GM21723 (cell line): Measurements from ENCODE around the gene PKHD1.
A peak's percentile ranks its signal among the peaks of the same experiment; 100 is the strongest.

Experiments used
- ATAC-seq: cut with Tn5 transposase; IDR thresholded peaks from one replicate; pipeline ENCODE4 v1.9.1; 2021; ENCODE audit warnings: mild to moderate bottlenecking, moderate library complexity; ENCODE audit not compliant: unreplicated experiment

Gene PKHD1

DNA sequence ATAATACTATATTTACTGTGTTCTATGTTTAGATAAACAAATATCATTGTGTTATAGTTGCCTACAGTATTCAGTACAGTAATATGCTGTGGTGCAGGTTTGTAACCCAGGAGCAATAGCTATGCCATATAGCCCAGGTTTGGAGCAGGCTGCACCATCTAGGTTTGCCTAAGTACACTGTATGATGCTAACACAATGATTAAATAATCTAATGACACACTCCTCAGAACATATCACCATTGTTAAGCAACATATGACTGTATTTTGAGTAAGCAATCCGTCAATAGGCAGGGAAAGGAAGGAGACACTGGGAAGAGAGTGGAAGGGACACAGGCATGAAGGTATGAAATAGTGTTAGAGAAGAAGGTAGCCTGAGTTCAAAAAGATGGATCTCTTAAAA lies 369.9 kb downstream of the PKHD1 start:
- no peak for ATAC-seq

DNA sequence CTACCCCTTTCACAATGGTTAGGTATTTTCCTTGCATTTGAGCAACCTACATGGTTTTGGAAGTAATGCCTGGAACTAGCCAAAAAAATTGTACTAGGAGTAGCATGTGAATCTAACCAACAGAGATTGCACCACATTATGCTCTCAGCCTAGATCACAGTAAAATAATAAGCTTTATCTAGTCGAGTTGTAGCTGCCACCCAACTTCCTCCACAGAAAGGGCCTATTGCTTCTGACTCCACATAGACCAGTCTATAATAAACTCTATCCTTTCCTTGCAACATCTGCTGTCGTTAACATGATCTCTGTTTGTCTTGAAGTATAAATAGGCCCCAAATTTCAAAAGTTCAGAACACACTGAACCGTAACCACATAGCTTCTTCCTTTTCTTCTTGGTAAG lies 375.5 kb downstream of the PKHD1 start:
- ATAC-seq: no peak

DNA sequence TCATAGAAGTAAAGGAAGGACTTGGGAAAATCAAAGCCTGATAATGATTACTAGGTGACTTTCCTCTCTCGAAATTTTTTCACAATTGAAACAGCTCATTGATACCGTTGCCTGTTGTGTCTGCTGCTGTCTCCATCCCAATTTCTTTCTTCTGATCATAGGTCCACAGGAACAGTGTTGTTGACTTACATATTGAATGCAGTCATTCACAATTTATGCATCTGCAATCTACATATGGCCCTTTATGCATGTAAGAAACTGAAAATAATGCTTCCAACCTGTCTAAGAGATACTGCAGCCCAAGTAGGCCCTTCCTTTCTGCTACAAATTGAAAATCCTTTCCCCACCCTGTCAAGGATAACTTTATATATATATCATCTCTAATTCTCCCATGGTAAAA lies 381.3 kb downstream of the PKHD1 start:
- no peak for ATAC-seq

DNA sequence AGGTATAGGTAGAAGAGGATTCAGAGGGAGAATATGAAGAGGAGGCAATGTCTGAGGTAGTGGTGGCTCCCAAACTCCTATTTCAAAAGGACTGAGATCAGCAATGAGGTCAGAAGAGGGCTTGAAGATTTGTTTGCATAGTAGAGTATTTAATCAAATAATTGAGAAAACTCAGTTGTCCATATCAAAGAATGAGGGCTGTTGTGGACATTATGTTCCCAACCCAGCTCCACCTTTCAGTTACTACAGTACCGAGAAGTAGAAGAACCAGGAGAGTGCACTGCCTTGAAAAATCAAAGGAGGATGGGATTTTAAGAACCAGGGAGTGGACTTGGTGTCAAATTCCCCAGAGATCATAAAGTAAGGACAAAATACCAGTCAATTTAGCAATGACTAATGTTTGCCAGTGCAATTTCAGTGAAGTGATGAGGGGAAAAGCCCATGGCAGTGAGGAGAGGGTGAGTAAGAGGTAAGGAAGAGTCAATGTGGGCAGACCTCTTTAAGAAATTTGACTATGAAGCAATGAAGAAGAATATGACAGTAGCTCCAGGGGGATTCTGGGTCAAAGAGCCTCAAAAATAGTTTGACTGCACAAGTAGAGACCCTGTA lies 382.4 kb downstream of the PKHD1 start:
- no peak for ATAC-seq

DNA sequence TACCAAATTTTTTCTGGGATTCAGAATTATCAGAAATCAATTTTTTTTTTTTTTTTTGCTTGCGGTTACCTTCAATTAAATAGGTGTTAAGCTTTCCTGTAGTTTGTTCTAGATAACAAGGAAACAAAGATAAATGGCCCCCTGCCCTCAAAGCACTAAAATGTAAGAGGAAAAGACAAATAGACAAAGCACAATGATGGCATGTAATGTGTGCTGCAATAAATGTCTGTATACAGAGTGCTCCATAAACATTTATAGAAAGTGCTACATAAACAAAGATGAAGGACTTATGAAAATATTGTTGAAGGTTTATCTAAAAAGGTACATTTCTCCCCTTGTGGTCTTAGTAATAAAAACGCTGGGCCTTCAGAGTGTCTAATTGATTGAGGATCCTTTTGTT lies 384.6 kb downstream of the PKHD1 start:
- ATAC-seq: no peak

DNA sequence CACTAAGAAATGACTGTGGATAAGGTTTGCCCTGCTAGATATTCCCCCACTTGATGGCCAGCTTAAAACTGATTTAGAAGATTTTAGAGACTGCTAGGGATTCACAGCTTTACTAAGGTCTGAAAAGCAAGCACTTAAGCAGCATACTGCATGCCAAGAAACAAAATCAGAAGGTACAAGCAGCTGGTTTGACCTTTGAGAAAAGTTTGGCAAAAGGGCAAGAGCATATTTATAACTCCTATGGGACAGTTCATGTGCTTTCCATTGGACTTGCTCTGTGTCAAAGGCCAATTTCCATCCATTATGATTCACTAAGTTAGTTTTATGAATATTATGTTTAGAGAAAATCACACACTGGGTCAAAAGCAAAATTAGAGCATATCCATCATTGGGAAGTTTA lies 402.8 kb downstream of the PKHD1 start:
- ATAC-seq: no peak

DNA sequence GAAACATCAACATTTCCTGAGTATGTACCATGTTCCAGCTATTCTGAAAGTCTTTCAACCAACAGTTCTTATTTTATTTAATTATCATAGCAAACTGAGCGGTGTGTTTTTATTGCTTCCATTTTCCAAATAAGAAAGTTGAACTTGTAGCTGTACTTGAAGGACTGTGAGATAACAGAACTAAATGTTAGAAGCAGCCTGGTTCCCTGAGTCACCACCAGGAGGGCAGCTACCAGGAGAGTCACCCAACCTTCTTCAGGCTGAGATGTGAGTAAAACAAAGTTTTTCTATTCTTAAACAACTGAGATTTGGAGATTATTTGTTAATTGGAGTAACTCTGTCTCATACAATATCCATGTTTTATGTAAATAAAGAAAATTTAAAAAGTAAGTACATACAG lies 403.4 kb downstream of the PKHD1 start:
- ATAC-seq: no peak

DNA sequence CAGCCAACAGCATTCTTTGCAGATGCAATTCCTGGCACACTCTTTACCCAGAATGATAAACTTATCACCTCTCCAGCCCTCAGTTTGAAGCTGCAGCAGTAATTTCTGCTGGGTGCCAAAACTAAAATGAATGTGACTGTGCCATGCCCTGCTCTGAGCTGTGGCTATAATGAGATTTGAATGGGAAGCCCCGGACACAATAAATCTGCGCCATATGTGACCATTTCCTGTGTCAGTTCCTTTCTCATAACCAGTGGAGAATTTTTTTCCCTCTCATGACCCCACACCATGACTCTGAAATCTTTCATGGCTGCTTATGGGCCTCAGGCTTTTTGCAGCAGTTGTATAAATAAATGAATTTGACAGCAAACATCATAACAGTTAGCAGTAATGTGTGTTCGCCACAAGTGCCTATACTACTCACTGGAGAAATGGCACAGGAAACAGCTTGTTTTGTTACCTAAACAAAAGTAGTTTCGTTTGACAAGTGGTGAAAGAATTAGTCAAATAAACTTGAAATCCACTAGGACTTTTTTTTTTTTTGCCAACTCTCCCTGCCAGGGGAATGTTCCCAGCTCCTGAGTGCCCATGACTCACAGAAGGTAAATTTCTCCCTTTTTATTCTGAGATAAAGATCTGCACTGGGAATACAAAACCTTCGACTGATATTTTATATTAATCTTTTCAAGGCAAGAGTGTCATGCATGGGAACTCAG lies 408.4 kb downstream of the PKHD1 start:
- peak; percentile 86 for ATAC-seq

DNA sequence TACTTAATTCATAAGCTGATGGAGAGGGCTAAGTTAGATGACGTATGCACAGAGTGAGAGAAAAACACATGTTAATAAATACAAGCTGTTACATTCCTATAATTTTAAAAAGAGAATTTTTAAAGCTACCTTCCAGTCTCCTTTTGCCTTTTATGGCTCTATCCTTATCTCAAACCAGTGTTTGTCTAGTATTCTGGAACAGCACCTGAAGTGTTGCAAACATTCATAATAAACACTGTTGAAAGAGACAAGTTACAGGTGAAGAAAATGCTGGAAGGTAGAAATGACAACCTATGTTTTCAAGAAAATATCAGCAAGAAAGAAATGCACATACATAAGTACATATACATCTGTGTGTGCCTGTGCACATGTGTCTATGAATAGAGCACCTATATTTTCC lies 409.1 kb downstream of the PKHD1 start:
- ATAC-seq: no peak

DNA sequence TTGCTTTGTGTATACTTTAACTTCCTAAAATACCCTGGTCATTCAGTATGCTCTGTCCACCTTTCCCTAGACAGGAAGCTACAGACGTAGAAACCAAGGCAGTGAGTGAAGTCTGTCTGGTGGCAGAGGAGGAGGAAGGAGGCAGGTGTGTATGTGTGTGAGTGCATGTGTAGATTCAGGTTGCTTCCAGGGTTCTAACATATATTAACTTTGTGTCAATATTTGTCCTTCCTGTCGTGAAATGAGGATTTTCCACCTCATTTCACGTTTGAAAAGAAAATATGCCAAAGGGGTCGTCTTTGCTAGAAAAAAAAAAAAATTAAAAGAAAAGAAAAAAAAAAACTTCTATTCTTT lies 411.5 kb downstream of the PKHD1 start:
- no peak for ATAC-seq

DNA sequence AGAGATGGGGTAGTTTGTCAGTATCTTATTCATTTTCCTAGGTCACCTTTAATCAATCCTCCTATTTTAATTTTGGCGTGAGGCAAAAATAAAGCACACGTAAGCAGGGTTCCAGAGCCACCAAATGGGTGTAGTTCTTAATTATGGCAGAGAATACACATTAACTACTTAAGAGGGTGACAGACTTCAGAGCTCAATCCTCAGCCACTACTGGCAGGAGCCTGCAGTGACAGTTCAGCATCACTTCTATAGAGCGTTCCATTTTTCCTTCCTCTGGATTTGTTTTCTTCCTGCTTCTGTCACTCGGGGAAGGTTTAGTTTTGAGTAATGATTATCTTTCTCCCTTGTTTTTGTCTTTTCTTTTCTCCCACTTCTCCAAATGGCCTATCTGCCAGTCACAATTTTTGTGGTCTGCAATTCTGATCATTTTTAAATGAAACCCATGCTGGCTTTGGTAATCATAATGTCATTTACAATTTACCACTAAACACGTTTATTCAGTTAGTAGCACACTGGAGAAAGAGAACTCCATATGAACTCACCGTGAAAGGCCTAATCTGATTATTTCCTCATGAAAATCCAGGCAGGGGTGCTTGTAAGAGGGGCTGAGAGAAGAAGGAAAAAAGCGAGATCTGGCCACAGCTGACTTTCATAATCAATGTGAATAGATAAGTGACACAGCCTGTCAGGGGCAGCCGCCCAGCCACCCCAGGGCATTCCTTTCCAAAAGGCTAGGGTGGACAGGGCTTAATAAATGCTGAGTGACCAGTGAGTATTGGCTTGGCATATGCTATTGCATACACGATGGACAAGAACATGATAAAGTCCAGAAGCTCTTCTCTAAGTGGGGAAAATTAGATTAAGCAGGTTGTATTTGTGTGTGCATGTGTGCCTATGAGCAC lies 412.1 kb downstream of the PKHD1 start:
- no peak for ATAC-seq

DNA sequence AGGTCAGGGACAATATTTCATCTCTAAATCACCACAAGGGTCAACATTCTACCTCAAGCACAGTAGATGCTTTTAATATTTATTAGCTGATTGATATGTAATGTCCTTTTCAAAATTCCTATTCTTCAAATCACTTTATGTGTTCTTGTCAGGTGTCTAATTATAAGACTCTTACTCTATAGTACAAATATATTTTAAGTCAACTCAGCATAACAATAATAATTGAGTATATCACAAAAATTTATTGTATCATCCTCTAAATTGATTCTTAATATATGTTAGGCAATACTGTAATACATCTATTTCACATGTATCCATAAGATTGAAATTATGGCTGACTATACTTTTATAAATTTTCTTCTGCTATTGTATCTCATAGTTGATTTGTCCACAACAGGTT lies 423.9 kb downstream of the PKHD1 start:
- ATAC-seq: no peak

DNA sequence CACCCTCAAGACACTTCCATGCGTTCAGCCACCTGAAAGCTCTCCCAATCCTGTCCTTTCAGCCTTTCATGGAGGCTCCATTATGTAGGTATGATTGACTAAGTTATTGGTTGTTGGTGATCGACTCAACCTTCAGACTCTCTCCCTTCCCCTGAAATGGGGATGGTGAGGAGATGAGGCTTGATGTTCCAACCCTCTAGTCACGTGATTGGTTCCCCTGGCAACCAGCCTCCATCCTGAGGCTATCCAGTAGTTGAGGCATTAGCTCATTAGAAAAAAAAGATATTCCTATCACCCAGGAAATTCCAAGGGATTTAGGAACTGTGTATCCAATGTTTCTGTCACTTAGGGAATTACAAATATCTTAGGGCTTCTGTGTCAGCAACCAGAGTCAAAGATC lies 426.6 kb downstream of the PKHD1 start:
- no peak for ATAC-seq

DNA sequence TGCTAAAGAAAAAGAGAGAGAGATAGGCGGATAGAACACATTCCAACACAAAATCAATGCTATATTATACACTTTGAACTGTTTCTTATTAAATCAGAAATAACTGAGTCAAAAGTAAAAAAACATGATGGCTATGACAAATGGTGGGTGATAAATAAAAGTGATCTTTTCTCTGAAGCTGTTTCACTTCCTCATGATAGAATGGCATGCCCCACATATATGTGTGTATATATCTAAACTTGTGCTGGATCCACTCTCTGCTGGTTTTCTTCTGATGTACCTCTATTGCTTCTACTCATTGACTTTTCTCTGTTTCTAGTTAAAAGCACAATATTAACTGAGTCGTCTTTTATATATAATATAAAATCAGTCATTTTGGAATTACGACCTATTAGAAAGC lies 429.9 kb downstream of the PKHD1 start:
- no peak for ATAC-seq

DNA sequence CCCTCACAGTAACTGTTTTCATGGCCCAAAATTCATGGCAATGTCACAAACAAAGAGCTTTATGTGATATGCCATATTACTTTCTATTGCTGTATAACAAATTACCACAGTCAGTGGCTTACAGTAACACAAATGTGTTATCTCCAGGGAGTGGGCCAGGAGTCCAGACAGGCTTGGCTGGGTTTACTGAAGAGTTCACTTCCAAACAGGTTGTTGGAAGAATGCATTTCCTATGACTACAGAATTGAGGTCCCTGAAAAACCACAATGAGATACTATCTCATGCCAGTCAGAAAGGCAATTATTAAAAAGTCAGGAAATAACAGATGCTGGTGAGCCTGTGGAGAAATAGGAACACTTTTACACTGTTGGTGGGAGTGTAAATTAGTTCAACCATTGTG lies 431.9 kb downstream of the PKHD1 start:
- ATAC-seq: no peak

DNA sequence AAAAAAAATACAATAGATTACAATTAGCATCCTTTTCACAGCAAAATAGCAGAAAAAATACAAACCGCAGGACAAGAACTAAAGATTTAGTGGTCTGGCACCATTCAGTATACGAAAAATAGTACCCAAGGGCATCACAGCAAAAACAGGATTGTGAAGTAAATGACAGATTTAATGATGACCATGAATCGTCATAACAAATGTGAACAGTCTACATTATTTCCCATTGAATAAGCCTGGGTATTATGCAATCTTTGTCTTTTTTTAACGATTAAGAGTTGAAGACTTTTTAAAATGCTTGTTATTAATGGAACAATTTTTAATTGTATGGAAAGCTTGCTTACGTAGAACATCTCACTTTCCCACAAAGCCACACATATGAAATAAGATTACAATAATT lies 432.8 kb downstream of the PKHD1 start:
- no peak for ATAC-seq

DNA sequence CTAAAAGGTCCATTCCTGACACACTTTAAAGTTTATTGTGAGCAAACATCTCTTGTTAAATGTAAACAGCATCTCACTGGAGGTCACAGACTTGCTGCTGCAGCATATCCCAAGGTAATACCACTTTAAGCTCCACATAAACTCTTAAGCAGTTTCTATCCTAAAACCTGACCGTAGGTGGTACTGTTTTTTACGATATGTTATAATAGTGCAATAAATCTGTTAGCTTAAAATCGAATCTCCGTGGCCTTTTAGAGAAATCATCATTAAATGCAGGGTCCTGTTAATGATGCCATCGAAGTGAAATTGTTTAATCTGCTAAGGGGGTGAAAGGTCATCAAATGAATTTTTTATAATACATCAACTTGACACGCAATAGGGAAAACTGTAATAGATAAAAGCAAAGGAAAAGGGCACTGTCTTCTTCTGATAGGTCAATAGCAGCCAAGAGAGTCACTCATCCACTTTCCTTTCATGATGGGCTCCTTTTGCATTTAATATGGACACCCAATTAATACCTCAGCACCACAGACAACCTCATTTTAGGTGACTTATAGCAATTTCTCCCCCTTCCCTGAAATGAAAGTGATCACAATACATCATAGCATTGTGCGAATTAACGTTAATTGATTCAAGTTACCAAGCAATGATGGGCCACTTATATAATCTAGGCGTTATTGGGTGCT lies 436.1 kb downstream of the PKHD1 start:
- no peak for ATAC-seq

DNA sequence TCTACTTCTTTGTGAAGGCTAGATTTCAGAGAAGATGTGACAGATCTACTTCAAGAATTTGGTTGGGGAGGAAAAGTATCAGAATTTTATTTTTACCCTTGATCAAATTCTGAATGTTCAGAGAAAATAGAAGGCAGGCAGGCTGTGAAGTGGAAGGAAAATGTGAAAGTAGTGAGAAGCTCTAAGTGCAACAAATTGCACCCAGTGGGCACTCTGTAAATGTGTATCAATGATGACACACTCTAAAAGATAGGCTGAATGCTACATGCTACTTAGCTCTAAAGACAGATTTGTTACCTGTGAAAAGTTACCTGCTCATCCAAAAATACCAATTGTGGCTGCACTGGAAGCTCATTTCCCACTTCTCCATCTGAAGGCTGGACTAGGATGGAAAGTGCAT lies 438.6 kb downstream of the PKHD1 start:
- no peak for ATAC-seq

DNA sequence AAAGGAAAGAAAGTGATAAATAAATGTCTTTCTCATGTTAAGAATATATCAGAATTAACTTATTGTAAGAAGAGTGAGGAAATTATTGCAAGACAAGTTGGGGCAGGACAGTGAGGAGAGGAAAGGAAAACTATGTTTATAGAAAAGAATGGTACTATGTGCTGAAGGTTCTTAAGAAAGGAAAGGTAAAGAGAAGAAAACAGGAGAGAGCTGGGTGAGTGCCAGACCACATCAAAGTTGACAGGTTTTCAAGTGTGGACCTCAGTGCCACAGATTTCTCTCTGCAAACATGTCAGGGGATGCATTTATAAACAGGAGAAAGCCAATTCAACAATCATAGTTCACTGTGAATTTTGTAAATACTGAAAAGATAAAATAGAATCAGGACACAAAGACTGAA lies 439.2 kb downstream of the PKHD1 start:
- ATAC-seq: no peak

DNA sequence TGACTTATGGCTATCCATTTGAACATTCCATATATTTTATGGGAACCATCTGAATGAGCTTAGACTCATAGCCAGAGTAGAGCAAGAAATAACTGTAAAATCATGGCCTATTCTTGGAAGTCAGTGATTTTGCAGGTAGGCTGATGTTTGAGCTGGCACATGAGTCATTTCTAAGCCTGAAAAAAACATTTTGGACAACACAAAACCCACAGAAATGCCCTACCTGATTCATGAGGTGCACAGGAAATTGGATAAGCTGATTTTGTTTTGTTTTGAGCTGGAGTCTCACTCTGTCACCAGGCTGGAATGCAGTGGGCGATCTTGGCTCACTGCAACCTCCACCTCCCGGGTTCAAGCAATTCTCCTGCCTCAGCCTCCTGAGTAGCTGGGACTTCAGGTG lies 443.0 kb downstream of the PKHD1 start:
- no peak for ATAC-seq

DNA sequence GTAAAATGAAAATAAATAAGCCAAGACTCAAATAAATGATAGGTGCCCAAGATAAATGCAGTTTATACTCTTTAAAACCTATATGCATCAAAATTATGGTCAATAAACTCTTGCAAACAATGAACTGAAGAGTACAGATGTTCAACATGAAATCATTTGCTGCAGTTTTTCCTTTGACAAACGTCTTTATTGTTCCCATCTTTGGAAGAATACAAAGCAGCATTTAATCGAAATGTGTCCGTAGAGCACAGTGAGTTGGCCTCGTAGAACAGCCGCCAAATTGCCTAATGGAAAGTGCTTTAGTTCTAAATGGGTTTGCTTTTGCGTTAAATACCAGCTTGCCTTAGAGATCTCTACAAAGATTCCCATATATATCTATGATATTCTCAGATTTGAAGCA lies 447.4 kb downstream of the PKHD1 start:
- ATAC-seq: no peak

DNA sequence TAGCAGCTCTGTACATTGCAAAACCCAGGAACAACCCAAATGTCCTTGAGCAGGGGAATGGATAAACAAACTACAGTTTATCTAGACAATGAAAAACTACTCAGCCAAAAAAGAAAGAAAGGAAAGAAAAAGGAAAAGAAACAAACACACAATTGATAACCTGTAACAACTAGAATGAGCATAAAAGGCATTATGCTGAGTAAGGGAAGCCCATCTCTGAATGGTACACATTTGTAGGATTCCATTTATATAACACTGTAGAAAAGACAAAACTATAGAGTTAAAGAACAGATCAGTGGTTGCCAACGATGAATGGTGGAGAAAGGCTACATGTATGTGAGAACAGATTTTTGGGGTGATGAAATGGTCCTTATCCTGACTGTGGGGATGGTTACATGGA lies 454.0 kb downstream of the PKHD1 start:
- no peak for ATAC-seq
